Endothelial cell of umbilical vein (primary cell): ENCODE data around the gene NUTM2B. TPM values are rescaled to one million over a fixed set of nuclear protein-coding genes. Genes with fewer than 3 reads are reported as not detected.
A peak's percentile ranks its signal among the peaks of the same experiment; 100 is the strongest.
"Not testable (repeated sequence)": the region's sequence is repeated elsewhere in the genome, so short reads cannot be mapped to it uniquely, and the experiment has no call there.

ENCODE experiments used
- BruUV-seq: library from RNA; stranded (reverse); fragments of 400-500 nt; replicated peaks from 2 replicates; lab custom pipeline; 2021; lab: Mats Ljungman, UMichigan
- CTCF ChIA-PET: fragments of 300-600, 350-600 bp; sonication (Branson Sonifier 250); formaldehyde crosslinking; loops from one replicate; lab custom pipeline; 2021; ENCODE audit warnings: antibody characterized with exemption, inconsistent platforms; lab: Charles Lee
- POLR2A ChIA-PET: fragments of 300-600, 350-600 bp; sonication (Branson Sonifier 250); formaldehyde crosslinking; loops from one replicate; lab custom pipeline; 2021; ENCODE audit warnings: antibody characterized with exemption, inconsistent platforms; lab: Charles Lee
- DNase-seq: peaks from one replicate; pipeline ENCODE4 v3.0.0-alpha.2; 2011; ENCODE audit warnings: low read depth, low spot score
- FAIRE-seq: peaks from 2 replicates; lab custom pipeline; 2011; peaks lifted over from hg19 to GRCh38; lab: Jason Lieb, UNC
- H2AFZ ChIP-seq: 2 replicates; pipeline ENCODE4 v1.6.0; 2012; ENCODE audit warnings: low read depth, low read length, control low read depth, inconsistent platforms
- H3K27ac ChIP-seq: 2 replicates; pipeline ENCODE4 v1.5.1; 2011; ENCODE audit warnings: low read depth, mild to moderate bottlenecking, control low read depth, low read length, moderate library complexity; ENCODE audit not compliant: insufficient read depth
- H3K27me3 ChIP-seq, 2 experiments: 2 replicates each; pipeline versions ENCODE4 v1.6.0 to v1.6.1; 2011; ENCODE audit warnings: low read length in 2 of 2, mixed read lengths in 1 of 2; ENCODE audit not compliant: control insufficient read depth in 2 of 2, insufficient read depth in 2 of 2
- H3K36me3 ChIP-seq, 2 experiments: 2 replicates in 1 of 2; 3 replicates in 1 of 2; pipeline ENCODE4 v1.5.1; 2011; ENCODE audit warnings: low read length in 2 of 2, mild to moderate bottlenecking in 1 of 2, moderate library complexity in 1 of 2; ENCODE audit not compliant: control insufficient read depth in 2 of 2, insufficient read depth in 2 of 2; ENCODE audit errors: extremely low read depth in 1 of 2
- H3K4me1 ChIP-seq: 3 replicates; pipeline ENCODE4 v1.5.1; 2011; ENCODE audit warnings: mild to moderate bottlenecking, low read length; ENCODE audit not compliant: control insufficient read depth, insufficient read depth; ENCODE audit errors: extremely low read depth
- H3K4me2 ChIP-seq: 2 replicates; pipeline ENCODE4 v1.6.1; 2011; ENCODE audit warnings: low read length, control low read depth, mixed read lengths; ENCODE audit not compliant: insufficient read depth
- H3K4me3 ChIP-seq, 3 experiments: fragments of 200-600 bp in 1 of 3; sonication (generic), shearing (Covaris generic) in 1 of 3; replicated peaks in 1 of 3; 2 replicates each; pipeline ENCODE4 v1.5.1; 2011 to 2016; ENCODE audit warnings: control low read depth in 3 of 3, low read length in 3 of 3, mild to moderate bottlenecking in 2 of 3, inconsistent platforms in 1 of 3, low read depth in 1 of 3, moderate library complexity in 1 of 3; ENCODE audit not compliant: insufficient read depth in 1 of 3
- H3K79me2 ChIP-seq: 2 replicates; pipeline ENCODE4 v1.6.0; 2012; ENCODE audit warnings: low read length, inconsistent platforms; ENCODE audit not compliant: control insufficient read depth, insufficient read depth
- H3K9ac ChIP-seq: replicated peaks from 2 replicates; pipeline ENCODE3; 2011; ENCODE audit warnings: low read length, control low read depth; ENCODE audit not compliant: insufficient read depth; ENCODE audit errors: extremely low read depth
- H3K9me1 ChIP-seq: replicated peaks from 3 replicates; pipeline ENCODE4 v1.6.0; 2011; ENCODE audit warnings: mild to moderate bottlenecking, low read length; ENCODE audit not compliant: control insufficient read depth, insufficient read depth; ENCODE audit errors: extremely low read depth
- H3K9me3 ChIP-seq: replicated peaks from 2 replicates; pipeline ENCODE4 v1.5.1; 2012; ENCODE audit warnings: low read length, inconsistent platforms; ENCODE audit not compliant: control insufficient read depth, insufficient read depth
- H4K20me1 ChIP-seq: replicated peaks from 2 replicates; pipeline ENCODE3; 2011; ENCODE audit warnings: mild to moderate bottlenecking, low read length; ENCODE audit not compliant: control insufficient read depth, insufficient read depth; ENCODE audit errors: extremely low read depth
- dilution Hi-C: fragments of 300-500 bp; cut with MboI; formaldehyde crosslinking; loops from one replicate; pipeline ENCODE4 v1.15.0; 2019; ENCODE audit warnings: low sequenced_read_pairs; ENCODE audit not compliant: extremely low pct_ligation_motif_present
- intact Hi-C: fragments of 100-400 bp; cut with micrococcal nuclease; formaldehyde crosslinking; loops from one replicate; pipeline ENCODE4 v1.10.0; 2022
- polyA plus RNA-seq, 4 experiments: library from polyadenylated mRNA; depleted of rRNA in 3 of 4; stranded (reverse) in 3 of 4; unstranded in 1 of 4; fragments of >200 nt; gene quantifications; 2 replicates each; pipeline versions ENCODE4 v1.2.1 to v1.2.3, GENCODE V29; 2011 to 2012; ENCODE audit warnings: missing spikeins in 1 of 4
- total RNA-seq: library from RNA; stranded (reverse); gene quantifications from 2 replicates; pipeline ENCODE4 v1.2.3, GENCODE V29; 2021

NUTM2B gene
- total and polyA plus RNA-seq, 2 donors (not counting 3 experiments of a cell fraction or from before 2014, with no cell fraction given), result 0.35 to 0.86 TPM

GRCh38 chr10:79687406-79688150 is 15.4 kb upstream of the NUTM2B start:
- dilution Hi-C loops, H2AFZ ChIP-seq, POLR2A ChIA-PET, H3K79me2 ChIP-seq, H3K27ac ChIP-seq, H3K4me3 ChIP-seq, H3K27me3 ChIP-seq, H3K4me1 ChIP-seq, H3K4me2 ChIP-seq, intact Hi-C loops, H3K9ac ChIP-seq, CTCF ChIA-PET, BruUV-seq, DNase-seq, H3K9me1 ChIP-seq, H4K20me1 ChIP-seq, H3K36me3 ChIP-seq, H3K9me3 ChIP-seq: not testable (repeated sequence)
- peak; percentile 35 for FAIRE-seq

- H3K9me1 ChIP-seq, CTCF ChIA-PET, H3K9ac ChIP-seq, H3K4me1 ChIP-seq, H3K79me2 ChIP-seq, POLR2A ChIA-PET, H3K36me3 ChIP-seq, H4K20me1 ChIP-seq, H3K27ac ChIP-seq, dilution Hi-C loops, FAIRE-seq, H3K27me3 ChIP-seq, H3K4me3 ChIP-seq, intact Hi-C loops, H3K4me2 ChIP-seq, H3K9me3 ChIP-seq, DNase-seq, BruUV-seq, H2AFZ ChIP-seq: not testable (repeated sequence)
These were observed 14.2 kb upstream of the NUTM2B start for GRCh38 chr10:79688798-79689197.

GRCh38 chr10:79696596-79696995 is 6.4 kb upstream of the NUTM2B start:
- H3K27ac ChIP-seq, H4K20me1 ChIP-seq, H3K27me3 ChIP-seq, H3K9ac ChIP-seq, intact Hi-C loops, H3K4me1 ChIP-seq, H3K4me3 ChIP-seq, FAIRE-seq, H3K4me2 ChIP-seq, POLR2A ChIA-PET, H3K79me2 ChIP-seq, DNase-seq, BruUV-seq, H3K36me3 ChIP-seq, CTCF ChIA-PET, H3K9me3 ChIP-seq, dilution Hi-C loops, H3K9me1 ChIP-seq, H2AFZ ChIP-seq: not testable (repeated sequence)

GRCh38 chr10:79697141-79697540 is 5.9 kb upstream of the NUTM2B start:
- POLR2A ChIA-PET, result not testable (repeated sequence)

More at GRCh38 chr10:79697141-79697540, 5.9 kb upstream of the NUTM2B start:
- H4K20me1 ChIP-seq, FAIRE-seq, CTCF ChIA-PET, intact Hi-C loops, H3K4me3 ChIP-seq, DNase-seq, H3K4me2 ChIP-seq, H3K27me3 ChIP-seq, H3K9me3 ChIP-seq, H3K9ac ChIP-seq, H3K79me2 ChIP-seq, H3K27ac ChIP-seq, H3K9me1 ChIP-seq, H3K36me3 ChIP-seq, dilution Hi-C loops, BruUV-seq, H3K4me1 ChIP-seq, H2AFZ ChIP-seq: not testable (repeated sequence)
